Measurements from ENCODE around the gene ALG1.
"Not testable (repeated sequence)": the region's sequence is repeated elsewhere in the genome, so short reads cannot be mapped to it uniquely, and the experiment has no call there.

ALG1 gene

DNA sequence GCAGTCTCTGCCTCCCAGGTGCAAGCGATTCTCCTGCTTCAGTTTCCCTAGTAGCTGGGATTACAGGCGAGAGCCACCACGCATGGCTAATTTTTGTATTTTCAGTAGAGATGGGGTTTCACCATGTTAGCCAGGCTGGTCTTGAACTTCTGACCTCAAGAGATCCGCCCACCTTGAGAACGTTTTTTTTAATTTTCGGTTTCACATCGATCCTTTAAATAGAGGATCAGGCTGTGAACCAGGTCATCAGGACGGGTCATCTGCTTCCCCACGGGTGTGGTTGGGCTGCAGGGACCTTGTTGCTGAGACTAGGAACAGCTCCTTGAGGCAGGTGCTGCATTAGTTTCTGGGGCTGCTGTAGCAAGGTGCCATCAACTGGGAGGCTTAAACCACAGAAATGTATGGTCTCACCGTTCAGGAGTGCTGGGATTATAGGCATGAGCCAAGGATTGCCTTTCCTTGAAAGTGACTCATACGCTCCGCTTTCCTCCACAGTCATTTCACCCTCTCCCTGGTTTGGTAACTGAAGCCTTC is 30.0 kb upstream of the ALG1 start:
- Histone ChIP-seq H3K27ac (peak overlapping the region; percentile 40; the same call in 1 of the 2 replicates), H3K9ac (no peak overlapping the region; the same call in 1 of the 2 replicates), H2AFZ (ENCODE audit: low read depth) (no peak overlapping the region), H3K4me1 (ENCODE audit: low read depth, poor library complexity, severe bottlenecking) (peaks cover 33% of the 10 kb centered on the region), H3K27me3 (ENCODE audit: insufficient read depth, low read depth) (no peaks in the 10 kb centered on the region), H4K20me1 (ENCODE audit: insufficient read depth) (no peaks in the 10 kb centered on the region), H3K4me2 (peak overlapping the region; percentile 45), H3K36me3 (ENCODE audit: insufficient read depth) (no peaks in the 10 kb centered on the region), H3K4me3 (IDR thresholded peaks at IDR 0.05; ENCODE audit: insufficient read depth, low read depth, low read length) (no peak overlapping the region), H3K79me2 (ENCODE audit: insufficient read depth, low read depth) (no peaks in the 10 kb centered on the region)
- TF ChIP-seq CTCF (conservative IDR thresholded peaks at IDR 0.05; ENCODE audit: low read depth, low read length) = no peak

DNA sequence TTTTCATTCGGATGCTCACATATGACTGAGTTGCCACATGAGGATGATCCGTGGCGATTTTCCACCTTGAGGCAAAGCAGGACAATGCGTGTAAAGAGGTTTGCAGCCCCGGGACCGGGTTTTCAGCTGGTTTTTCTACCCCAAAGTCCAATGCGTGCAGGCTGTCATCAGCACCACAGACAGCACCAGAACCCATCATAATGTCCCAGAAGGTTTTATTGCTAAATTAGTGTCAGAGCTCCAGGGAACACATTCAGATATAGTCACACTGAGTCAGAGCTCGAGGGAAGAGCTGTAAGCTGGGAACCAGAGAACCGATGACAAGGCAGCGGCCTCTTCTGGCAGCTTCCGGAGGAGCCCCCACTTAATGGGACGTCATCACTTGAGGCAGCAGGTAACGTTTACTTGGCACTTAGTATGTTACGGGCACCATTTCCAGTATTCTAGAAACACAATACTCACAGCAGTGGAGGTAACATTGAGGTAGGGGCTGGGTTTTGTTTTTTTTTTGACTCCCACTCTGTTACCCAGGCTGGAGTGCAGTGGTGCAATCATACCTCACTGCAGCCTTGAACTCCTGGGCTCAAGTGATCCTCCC is 29.0 kb upstream of the ALG1 start:
- H3K27me3 ChIP-seq (ENCODE audit: insufficient read depth, low read depth) = no peaks in the 10 kb centered on the region
- H4K20me1 ChIP-seq (ENCODE audit: insufficient read depth) = no peaks in the 10 kb centered on the region
- no peak overlapping the region for H2AFZ ChIP-seq (ENCODE audit: low read depth)
- H3K36me3 ChIP-seq (ENCODE audit: insufficient read depth) = no peaks in the 10 kb centered on the region
- H3K9ac ChIP-seq = no peak overlapping the region
- no peaks in the 10 kb centered on the region for H3K79me2 ChIP-seq (ENCODE audit: insufficient read depth, low read depth)
- H3K27ac ChIP-seq = peak overlapping the region; percentile 40; the same call in 1 of the 2 replicates
- no peak overlapping the region for H3K4me3 ChIP-seq (IDR thresholded peaks at IDR 0.05; ENCODE audit: insufficient read depth, low read depth, low read length)
- peak overlapping the region; percentile 45; the same call in 1 of the 2 replicates for H3K4me2 ChIP-seq
- TF ChIP-seq CTCF (conservative IDR thresholded peaks at IDR 0.05; ENCODE audit: low read depth, low read length) = no peak
- peaks cover 43% of the 10 kb centered on the region for H3K4me1 ChIP-seq (ENCODE audit: low read depth, poor library complexity, severe bottlenecking)

GRCh38 chr16:5044011-5044540 is 27.6 kb upstream of the ALG1 start:
- H3K4me2 ChIP-seq = no peak overlapping the region
- H3K9ac ChIP-seq = no peak overlapping the region
- TF ChIP-seq CTCF (conservative IDR thresholded peaks at IDR 0.05; ENCODE audit: low read depth, low read length) = no peak
- no peak overlapping the region for H3K4me3 ChIP-seq (IDR thresholded peaks at IDR 0.05; ENCODE audit: insufficient read depth, low read depth, low read length)
- no peaks in the 10 kb centered on the region for H3K27me3 ChIP-seq (ENCODE audit: insufficient read depth, low read depth)
- H2AFZ ChIP-seq (ENCODE audit: low read depth) = no peak overlapping the region
- no peak overlapping the region for H3K27ac ChIP-seq
- H3K79me2 ChIP-seq (ENCODE audit: insufficient read depth, low read depth) = no peaks in the 10 kb centered on the region
- peaks cover 46% of the 10 kb centered on the region for H3K4me1 ChIP-seq (ENCODE audit: low read depth, poor library complexity, severe bottlenecking)
- no peaks in the 10 kb centered on the region for H4K20me1 ChIP-seq (ENCODE audit: insufficient read depth)
- no peaks in the 10 kb centered on the region for H3K36me3 ChIP-seq (ENCODE audit: insufficient read depth)

- not testable (repeated sequence) for H3K79me2 ChIP-seq (ENCODE audit: insufficient read depth, low read depth); H3K9ac ChIP-seq; H3K4me2 ChIP-seq; H3K4me3 ChIP-seq (IDR thresholded peaks at IDR 0.05; ENCODE audit: insufficient read depth, low read depth, low read length); H3K27ac ChIP-seq; H2AFZ ChIP-seq (ENCODE audit: low read depth); H3K36me3 ChIP-seq (ENCODE audit: insufficient read depth); H4K20me1 ChIP-seq (ENCODE audit: insufficient read depth); H3K27me3 ChIP-seq (ENCODE audit: insufficient read depth, low read depth)
- peaks cover 46% of the 10 kb centered on the region for H3K4me1 ChIP-seq (ENCODE audit: low read depth, poor library complexity, severe bottlenecking)
Observed at GRCh38 chr16:5044581-5044980, 27.1 kb upstream of the ALG1 start.

DNA sequence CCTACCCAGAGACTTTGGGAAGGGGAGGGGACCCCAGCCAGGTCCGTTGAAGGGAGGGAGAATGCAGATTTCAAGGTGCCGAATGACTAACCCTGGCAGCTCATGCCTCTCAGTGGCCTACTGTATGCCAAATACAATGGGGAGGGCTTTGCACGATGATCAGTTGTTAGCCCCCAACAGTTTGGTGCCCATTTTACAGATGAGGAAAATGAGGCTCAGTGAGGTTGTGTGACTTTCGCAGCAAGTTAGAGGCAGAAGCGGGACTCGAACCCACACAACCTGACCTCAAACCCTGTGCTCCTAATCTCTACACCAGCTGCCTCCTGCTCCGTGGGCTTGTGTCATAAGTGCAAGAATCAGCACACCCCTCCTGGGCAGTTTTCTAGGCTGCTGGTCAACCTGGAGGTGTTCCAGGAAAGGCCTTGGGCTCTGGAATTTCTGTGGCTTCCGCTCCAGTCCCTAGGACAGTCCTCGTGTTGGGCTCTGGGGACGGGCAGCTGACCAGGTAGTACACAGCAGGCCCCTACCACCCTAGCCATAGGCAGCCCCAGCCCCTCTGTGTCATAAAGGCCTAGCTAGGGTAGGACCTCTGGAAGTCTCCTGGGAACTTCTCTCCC is 26.0 kb upstream of the ALG1 start:
- Histone ChIP-seq H3K4me3 (IDR thresholded peaks at IDR 0.05; ENCODE audit: insufficient read depth, low read depth, low read length) (no peak overlapping the region), H4K20me1 (ENCODE audit: insufficient read depth) (no peaks in the 10 kb centered on the region), H3K27ac (no peak overlapping the region), H3K4me2 (no peak overlapping the region), H3K79me2 (ENCODE audit: insufficient read depth, low read depth) (no peaks in the 10 kb centered on the region), H3K36me3 (ENCODE audit: insufficient read depth) (no peaks in the 10 kb centered on the region), H3K9ac (no peak overlapping the region), H3K27me3 (ENCODE audit: insufficient read depth, low read depth) (no peaks in the 10 kb centered on the region), H2AFZ (ENCODE audit: low read depth) (no peak overlapping the region), H3K4me1 (ENCODE audit: low read depth, poor library complexity, severe bottlenecking) (peaks cover 40% of the 10 kb centered on the region)
- TF ChIP-seq CTCF (conservative IDR thresholded peaks at IDR 0.05; ENCODE audit: low read depth, low read length) = no peak
